ENCODE measurements around the gene SRSF4.

- TF ChIP-seq EZH2 (IDR thresholded peaks at IDR 0.05; ENCODE audit: borderline replicate concordance, insufficient read depth, low read length, poor library complexity, severe bottlenecking) (no peak), CTCF (IDR thresholded peaks at IDR 0.05; ENCODE audit: poor library complexity, severe bottlenecking) (no peak)
Measured at GRCh38 chr1:29200906-29201594, 19.4 kb upstream of the SRSF4 start.
